Glutamatergic neuron (in vitro differentiated cells): ENCODE data around the gene CDK18. TPM values are rescaled to one million over a fixed set of nuclear protein-coding genes. Genes with fewer than 3 reads are reported as not detected.

Experiments
- DNase-seq: peaks from one replicate; pipeline ENCODE4 v3.0.0; 2022
- H3K27ac Mint-ChIP-seq: one replicate; pipeline ENCODE4 v1.8.0; 2020; ENCODE audit warnings: mild to moderate bottlenecking, mixed read lengths, inconsistent platforms; ENCODE audit not compliant: unreplicated experiment
- H3K27me3 Mint-ChIP-seq: one replicate; pipeline ENCODE4 v1.8.0; 2020; ENCODE audit warnings: mild to moderate bottlenecking, moderate library complexity, mixed read lengths, inconsistent platforms; ENCODE audit not compliant: unreplicated experiment
- H3K36me3 Mint-ChIP-seq: one replicate; pipeline ENCODE4 v1.8.0; 2020; ENCODE audit warnings: mild to moderate bottlenecking, mixed read lengths, inconsistent platforms; ENCODE audit not compliant: unreplicated experiment
- H3K4me1 Mint-ChIP-seq: one replicate; pipeline ENCODE4 v1.8.0; 2020; ENCODE audit warnings: mild to moderate bottlenecking, low read depth, mixed read lengths, inconsistent platforms; ENCODE audit not compliant: unreplicated experiment
- H3K4me3 Mint-ChIP-seq: one replicate; pipeline ENCODE4 v1.8.0; 2020; ENCODE audit warnings: mild to moderate bottlenecking, mixed read lengths, inconsistent platforms; ENCODE audit not compliant: unreplicated experiment
- H3K9me3 Mint-ChIP-seq: one replicate; pipeline ENCODE4 v1.8.0; 2020; ENCODE audit warnings: mild to moderate bottlenecking, moderate library complexity, mixed read lengths, inconsistent platforms; ENCODE audit not compliant: unreplicated experiment
- total RNA-seq: library from RNA; stranded (reverse); fragmentation: NEBNext Ultra II Directional; extraction: Animal tissue kit (Norgen Biotek cat#: 25700); gene quantifications from one replicate; pipeline ENCODE4 v1.2.1, GENCODE V29; 2021; ENCODE audit not compliant: unreplicated experiment
- TF ChIP-seq, protein P1 (sequence below): fragments of 200-600 bp; sonication (generic); IDR thresholded peaks from one replicate; pipeline ENCODE4 v1.5.0; 2021; ENCODE audit not compliant: partially characterized antibody, unreplicated experiment

The CDK18 gene
- total RNA-seq, 1 donor from 2014 or later = 1.7 TPM

DNA sequence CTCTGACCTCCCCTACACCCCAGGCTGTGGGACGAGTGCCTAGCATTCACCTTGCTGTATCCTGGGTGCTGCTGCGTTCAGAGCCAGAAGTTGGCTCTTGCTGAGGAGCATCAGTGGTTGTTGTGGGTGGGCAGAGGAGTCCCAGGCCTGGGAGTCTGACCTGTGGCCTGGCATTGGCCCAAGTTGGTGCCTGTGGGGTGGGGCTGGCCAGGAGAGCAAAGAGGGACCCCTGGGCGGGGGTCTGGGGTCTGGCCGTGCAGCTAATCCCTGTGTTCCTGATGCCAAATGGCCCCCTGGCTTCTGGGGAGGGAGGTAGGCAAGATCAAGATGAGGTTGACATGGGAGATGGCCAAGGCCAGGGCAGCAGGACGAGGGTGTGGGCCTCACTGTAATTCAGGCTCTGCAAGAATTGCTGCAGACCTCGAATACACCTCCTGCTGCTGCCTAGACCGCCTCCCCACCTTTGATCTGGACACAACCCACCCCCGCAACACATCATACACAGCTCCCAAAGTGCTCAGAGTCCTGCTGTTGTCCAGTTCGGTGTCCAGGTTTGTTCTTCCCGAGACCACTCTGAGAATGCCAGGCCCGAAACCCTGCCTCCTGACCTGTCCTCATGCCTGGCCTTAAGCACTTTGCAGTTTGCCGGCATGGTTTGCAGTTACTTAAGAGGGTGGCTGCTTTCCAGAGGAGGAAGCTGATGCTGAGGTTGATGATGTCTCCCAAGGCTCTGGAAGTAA lies 28.7 kb downstream of the CDK18 start:
- Mint-ChIP-seq H3K36me3 (no peaks in the 10 kb centered on the region), H3K4me1 (peaks cover 6% of the 10 kb centered on the region), H3K9me3 (peaks cover 1% of the 10 kb centered on the region), H3K27me3 (peaks cover 5% of the 10 kb centered on the region), H3K27ac (no peak overlapping the region), H3K4me3 (no peak overlapping the region)
- TF ChIP-seq, protein P1, sequence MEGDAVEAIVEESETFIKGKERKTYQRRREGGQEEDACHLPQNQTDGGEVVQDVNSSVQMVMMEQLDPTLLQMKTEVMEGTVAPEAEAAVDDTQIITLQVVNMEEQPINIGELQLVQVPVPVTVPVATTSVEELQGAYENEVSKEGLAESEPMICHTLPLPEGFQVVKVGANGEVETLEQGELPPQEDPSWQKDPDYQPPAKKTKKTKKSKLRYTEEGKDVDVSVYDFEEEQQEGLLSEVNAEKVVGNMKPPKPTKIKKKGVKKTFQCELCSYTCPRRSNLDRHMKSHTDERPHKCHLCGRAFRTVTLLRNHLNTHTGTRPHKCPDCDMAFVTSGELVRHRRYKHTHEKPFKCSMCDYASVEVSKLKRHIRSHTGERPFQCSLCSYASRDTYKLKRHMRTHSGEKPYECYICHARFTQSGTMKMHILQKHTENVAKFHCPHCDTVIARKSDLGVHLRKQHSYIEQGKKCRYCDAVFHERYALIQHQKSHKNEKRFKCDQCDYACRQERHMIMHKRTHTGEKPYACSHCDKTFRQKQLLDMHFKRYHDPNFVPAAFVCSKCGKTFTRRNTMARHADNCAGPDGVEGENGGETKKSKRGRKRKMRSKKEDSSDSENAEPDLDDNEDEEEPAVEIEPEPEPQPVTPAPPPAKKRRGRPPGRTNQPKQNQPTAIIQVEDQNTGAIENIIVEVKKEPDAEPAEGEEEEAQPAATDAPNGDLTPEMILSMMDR = no peak
- DNase-seq = no peak

- Mint-ChIP-seq H3K27ac (no peak overlapping the region), H3K36me3 (no peaks in the 10 kb centered on the region), H3K9me3 (peaks cover 1% of the 10 kb centered on the region), H3K27me3 (peaks cover 2% of the 10 kb centered on the region), H3K4me3 (no peak overlapping the region), H3K4me1 (peaks cover 3% of the 10 kb centered on the region)
- TF ChIP-seq, protein P1 = no peak
- DNase-seq = no peak
These were observed 29.4 kb downstream of the CDK18 start for GRCh38 chr1:205533748-205534443.

GRCh38 chr1:205534444-205534985 lies 30.0 kb downstream of the CDK18 start:
- peaks cover 1% of the 10 kb centered on the region for H3K9me3 Mint-ChIP-seq
- H3K4me1 Mint-ChIP-seq = peaks cover 2% of the 10 kb centered on the region
- TF ChIP-seq, protein P1 = no peak
- H3K27ac Mint-ChIP-seq = no peak overlapping the region
- H3K4me3 Mint-ChIP-seq = no peak overlapping the region
- peaks cover 2% of the 10 kb centered on the region for H3K27me3 Mint-ChIP-seq
- no peak for DNase-seq
- no peaks in the 10 kb centered on the region for H3K36me3 Mint-ChIP-seq

DNA sequence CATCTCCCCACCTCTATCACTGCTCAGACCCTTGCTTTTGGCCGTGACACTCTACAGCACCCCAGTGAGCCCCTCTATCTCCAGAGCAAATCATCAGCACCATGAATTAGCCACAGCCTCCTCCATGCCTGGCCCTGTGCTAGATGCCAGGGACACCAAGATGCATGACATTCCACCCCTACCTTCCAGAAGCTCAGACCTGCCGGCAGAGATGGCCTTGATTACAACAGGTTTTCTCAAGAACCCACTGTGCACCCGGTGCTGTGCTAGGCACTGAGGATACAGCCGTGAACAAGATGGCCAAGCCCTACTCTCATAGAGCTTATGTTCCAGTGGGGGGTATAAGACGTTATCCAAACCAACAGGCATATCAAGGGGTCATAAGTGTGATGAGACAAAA lies 30.6 kb downstream of the CDK18 start:
- no peak for DNase-seq
- Mint-ChIP-seq H3K36me3 (no peaks in the 10 kb centered on the region), H3K27me3 (peaks cover 4% of the 10 kb centered on the region), H3K27ac (no peak overlapping the region), H3K4me3 (no peak overlapping the region), H3K4me1 (no peaks in the 10 kb centered on the region), H3K9me3 (peaks cover 1% of the 10 kb centered on the region)
- TF ChIP-seq, protein P1 = no peak
